Activated CD4-positive, alpha-beta T cell treated with anti-CD3 and anti-CD28 coated beads, Interleukin-10, Interleukin-2, amounts not matched to agents 100 ng/mL and 50 ng/mL, durations not matched to agents 16 hours and 8 hours (primary cell): ENCODE measurements around the gene CEP120.
A peak's percentile ranks its signal among the peaks of the same experiment; 100 is the strongest.
"Not testable (repeated sequence)": the region's sequence is repeated elsewhere in the genome, so short reads cannot be mapped to it uniquely, and the experiment has no call there.

Experiments
- DNase-seq: peaks from one replicate; pipeline ENCODE4 v3.0.0-alpha.2; 2020

The CEP120 gene

GRCh38 chr5:123371575-123372179 lies 51.5 kb downstream of the CEP120 start:
- peak; percentile 6 for DNase-seq

- DNase-seq, result no peak
Measured at GRCh38 chr5:123369371-123369968, 53.7 kb downstream of the CEP120 start.

- DNase-seq, result no peak
Measured at GRCh38 chr5:123367739-123368138, 55.5 kb downstream of the CEP120 start.

- DNase-seq, result no peak
Measured at GRCh38 chr5:123365156-123365555, 58.0 kb downstream of the CEP120 start.

GRCh38 chr5:123364441-123365155 lies 58.6 kb downstream of the CEP120 start:
- no peak for DNase-seq

- no peak for DNase-seq
Measured at GRCh38 chr5:123360910-123361309, 62.3 kb downstream of the CEP120 start.

- DNase-seq, result no peak
Measured at GRCh38 chr5:123360201-123360571, 63.0 kb downstream of the CEP120 start.

GRCh38 chr5:123359454-123360200 lies 63.6 kb downstream of the CEP120 start:
- DNase-seq, result no peak

- no peak for DNase-seq
Measured at GRCh38 chr5:123358751-123359150, 64.5 kb downstream of the CEP120 start.

- no peak for DNase-seq
Measured at GRCh38 chr5:123358304-123358703, 64.9 kb downstream of the CEP120 start.

GRCh38 chr5:123351820-123352219 lies 71.4 kb downstream of the CEP120 start:
- no peak for DNase-seq

GRCh38 chr5:123351240-123351639 lies 72.0 kb downstream of the CEP120 start:
- no peak for DNase-seq

- no peak for DNase-seq
Measured at GRCh38 chr5:123350742-123351141, 72.5 kb downstream of the CEP120 start.

- DNase-seq, result peak; percentile 2
Measured at GRCh38 chr5:123344816-123345426, 78.3 kb downstream of the CEP120 start.

GRCh38 chr5:123340928-123341327 lies 82.3 kb downstream of the CEP120 start:
- peak; percentile 4 for DNase-seq

- not testable (repeated sequence) for DNase-seq
Measured at GRCh38 chr5:123308377-123308776, 114.8 kb downstream of the CEP120 start.

GRCh38 chr5:123305751-123306150 lies 117.5 kb downstream of the CEP120 start:
- no peak for DNase-seq

- DNase-seq, result no peak
Measured at GRCh38 chr5:123304777-123305316, 118.4 kb downstream of the CEP120 start.

- no peak for DNase-seq
Measured at GRCh38 chr5:123303802-123304201, 119.4 kb downstream of the CEP120 start.

- DNase-seq, result no peak
Measured at GRCh38 chr5:123300266-123300665, 122.9 kb downstream of the CEP120 start.

- DNase-seq, result no peak
Measured at GRCh38 chr5:123299136-123299535, 124.1 kb downstream of the CEP120 start.

GRCh38 chr5:123298335-123299030 lies 124.7 kb downstream of the CEP120 start:
- DNase-seq, result peak; percentile 2
